Tibial nerve (tissue), 4 donors: Measurements from ENCODE around the gene KRT80. TPM values are rescaled to one million over a fixed set of nuclear protein-coding genes. Genes with fewer than 3 reads are reported as not detected.

Experiments used
- DNase-seq, 2 donors: peaks; one replicate each; pipeline ENCODE4 v3.0.0-alpha.2; 2019; ENCODE audit warnings: low spot score in 2 of 2
- H3K27ac ChIP-seq, 4 donors: fragments of 200-600 bp; sonication (generic) in 3 of 4; one replicate each; pipeline ENCODE4 v1.5.1; 2017 to 2019; ENCODE audit warnings: mild to moderate bottlenecking in 1 of 4
- H3K27me3 ChIP-seq, 2 donors: fragments of 200-600 bp; sonication (generic) in 1 of 2; one replicate each; pipeline versions ENCODE4 v1.5.1 to v1.6.0; 2017 to 2019
- H3K36me3 ChIP-seq, 3 donors: fragments of 200-600 bp; sonication (generic); one replicate each; pipeline ENCODE4 v1.5.1; 2018 to 2019
- H3K4me1 ChIP-seq, 4 donors: fragments of 200-600 bp; sonication (generic) in 3 of 4; one replicate each; pipeline ENCODE4 v1.5.1; 2017 to 2019
- H3K4me3 ChIP-seq, 4 donors: fragments of 200-600 bp; sonication (generic) in 3 of 4; one replicate each; pipeline ENCODE4 v1.5.1; 2017 to 2019; ENCODE audit warnings: mild to moderate bottlenecking in 1 of 4, moderate library complexity in 1 of 4
- H3K9me3 ChIP-seq, 4 donors: fragments of 200-600 bp; sonication (generic) in 3 of 4; one replicate each; pipeline ENCODE4 v1.5.1; 2017 to 2019
- CTCF ChIP-seq, 5 experiments: fragments of 200-600 bp in 3 of 5; fragments of 450-650 bp in 2 of 5; sonication (generic) in 3 of 5; IDR thresholded peaks; one replicate each; pipeline ENCODE4 v1.5.1; 2016 to 2019; ENCODE audit warnings: antibody characterized with exemption in 5 of 5, mild to moderate bottlenecking in 3 of 5, moderate library complexity in 2 of 5
- EP300 ChIP-seq, 2 donors: sonication (generic); formaldehyde crosslinking; IDR thresholded peaks; one replicate each; pipeline ENCODE4 v1.6.1; 2017; ENCODE audit warnings: antibody characterized with exemption in 2 of 2, mild to moderate bottlenecking in 1 of 2
- POLR2A ChIP-seq, 2 donors: fragments of 450-650 bp; IDR thresholded peaks; one replicate each; pipeline ENCODE4 v1.6.1; 2017; ENCODE audit warnings: antibody characterized with exemption in 2 of 2, mild to moderate bottlenecking in 2 of 2, moderate library complexity in 2 of 2
- WGBS, 2 donors: methylation state at CpG; one replicate each; pipeline ENCODE4 v1.1.5; 2018; 5-methylcytosine and 5-hydroxymethylcytosine counted together
- total RNA-seq, 4 donors: library from RNA; depleted of rRNA; stranded (reverse); fragments of >200 nt; gene quantifications; one replicate each; pipeline ENCODE4 v1.1.0, GENCODE V29; 2016

The KRT80 gene
- total RNA-seq, 4 donors from 2014 or later, result not detected

- Histone ChIP-seq H3K27ac (no peak overlapping the region), H3K4me1 (peaks cover 0 to 6% (median 0%) of the 10 kb centered on the region in 4 donors), H3K36me3 (no peaks in the 10 kb centered on the region), H3K9me3 (no peaks in the 10 kb centered on the region), H3K4me3 (no peak overlapping the region), H3K27me3 (peaks cover 0 to 13% of the 10 kb centered on the region in 2 donors)
- DNase-seq, result no peak
- no peak for TF ChIP-seq POLR2A (IDR thresholded peaks at IDR 0.05)
- no peak for TF ChIP-seq EP300 (IDR thresholded peaks at IDR 0.05)
- no peak for TF ChIP-seq CTCF (IDR thresholded peaks at IDR 0.05)
- WGBS, 2 donors, result 76 to 88% methylated on average over 4 of the region's 4 CpGs
Observed at GRCh38 chr12:52218001-52218400, 26.2 kb upstream of the KRT80 start.

- H3K27ac ChIP-seq, result no peak overlapping the region
- no peak for DNase-seq
- no peaks in the 10 kb centered on the region for H3K36me3 ChIP-seq
- WGBS, 2 donors, result 23 to 25% methylated on average over 4 to 5 of the region's 5 CpGs
- no peaks in the 10 kb centered on the region for H3K9me3 ChIP-seq
- TF ChIP-seq CTCF (IDR thresholded peaks at IDR 0.05), result no peak
- no peak for TF ChIP-seq POLR2A (IDR thresholded peaks at IDR 0.05)
- no peak for TF ChIP-seq EP300 (IDR thresholded peaks at IDR 0.05)
- H3K27me3 ChIP-seq, result peaks cover 0 to 9% of the 10 kb centered on the region in 2 donors
- H3K4me3 ChIP-seq, result no peak overlapping the region
- H3K4me1 ChIP-seq, result peaks cover 0 to 6% (median 0%) of the 10 kb centered on the region in 4 donors
Observed at GRCh38 chr12:52217223-52217622, 25.4 kb upstream of the KRT80 start.

GRCh38 chr12:52216807-52217206, 25.0 kb upstream of the KRT80 start:
- H3K27me3 ChIP-seq, result peaks cover 0 to 5% of the 10 kb centered on the region in 2 donors
- peaks cover 0 to 6% (median 0%) of the 10 kb centered on the region in 4 donors for H3K4me1 ChIP-seq
- H3K36me3 ChIP-seq, result no peaks in the 10 kb centered on the region
- no peaks in the 10 kb centered on the region for H3K9me3 ChIP-seq
- H3K4me3 ChIP-seq, result no peak overlapping the region
- no peak for DNase-seq
- no peak for TF ChIP-seq CTCF (IDR thresholded peaks at IDR 0.05)
- no peak for TF ChIP-seq POLR2A (IDR thresholded peaks at IDR 0.05)
- no peak for TF ChIP-seq EP300 (IDR thresholded peaks at IDR 0.05)
- H3K27ac ChIP-seq, result no peak overlapping the region
- 25 to 33% methylated on average over 1 of the region's 1 CpG for WGBS, 2 donors

- H3K27me3 ChIP-seq, result no peaks in the 10 kb centered on the region
- no peak overlapping the region for H3K27ac ChIP-seq
- peaks cover 0 to 6% (median 0%) of the 10 kb centered on the region in 4 donors for H3K4me1 ChIP-seq
- H3K36me3 ChIP-seq, result no peaks in the 10 kb centered on the region
- 73 to 76% methylated on average over 4 of the region's 4 CpGs for WGBS, 2 donors
- DNase-seq, result no peak
- no peaks in the 10 kb centered on the region for H3K9me3 ChIP-seq
- H3K4me3 ChIP-seq, result no peak overlapping the region
- no peak for TF ChIP-seq CTCF (IDR thresholded peaks at IDR 0.05)
- TF ChIP-seq EP300 (IDR thresholded peaks at IDR 0.05), result no peak
- no peak for TF ChIP-seq POLR2A (IDR thresholded peaks at IDR 0.05)
Observed at GRCh38 chr12:52216100-52216499, 24.3 kb upstream of the KRT80 start.

GRCh38 chr12:52215587-52216031, 23.8 kb upstream of the KRT80 start:
- Histone ChIP-seq H3K4me3 (no peak overlapping the region), H3K27me3 (no peaks in the 10 kb centered on the region), H3K36me3 (no peaks in the 10 kb centered on the region), H3K27ac (no peak overlapping the region), H3K9me3 (no peaks in the 10 kb centered on the region), H3K4me1 (peaks cover 0 to 6% (median 0%) of the 10 kb centered on the region in 4 donors)
- TF ChIP-seq POLR2A (IDR thresholded peaks at IDR 0.05) (no peak), EP300 (IDR thresholded peaks at IDR 0.05) (peak in 1 of 2 donors; percentile 55)
- no peak for DNase-seq
- WGBS, 2 donors, result 80 to 83% methylated on average over 6 to 7 of the region's 7 CpGs

GRCh38 chr12:52214421-52214802, 22.6 kb upstream of the KRT80 start:
- Histone ChIP-seq H3K36me3 (no peaks in the 10 kb centered on the region), H3K9me3 (no peaks in the 10 kb centered on the region), H3K4me1 (peaks cover 0 to 6% (median 0%) of the 10 kb centered on the region in 4 donors), H3K27me3 (peaks cover 0 to 4% of the 10 kb centered on the region in 2 donors), H3K27ac (no peak overlapping the region), H3K4me3 (no peak overlapping the region)
- no peak for TF ChIP-seq CTCF (IDR thresholded peaks at IDR 0.05)
- no peak for TF ChIP-seq POLR2A (IDR thresholded peaks at IDR 0.05)
- TF ChIP-seq EP300 (IDR thresholded peaks at IDR 0.05), result no peak
- 80 to 91% methylated on average over 1 to 3 of the region's 3 CpGs for WGBS, 2 donors
- DNase-seq, result no peak
